Fibroblast of lung (primary cell): ENCODE results near the gene ZBTB16. TPM values are rescaled to one million over a fixed set of nuclear protein-coding genes. Genes with fewer than 3 reads are reported as not detected.

Source experiments
- DNase-seq, 2 donors: peaks; one replicate each; pipeline versions ENCODE4 v3.0.0 to v3.0.0-alpha.2; 2010; ENCODE audit warnings: low read depth in 2 of 2
- H2AFZ ChIP-seq: 2 replicates; pipeline ENCODE4 v1.5.1; 2012; ENCODE audit warnings: low read length, control low read depth, inconsistent platforms
- H3K27ac ChIP-seq: 2 replicates; pipeline ENCODE4 v1.5.1; 2011; ENCODE audit warnings: low read length, control low read depth; ENCODE audit not compliant: insufficient read depth
- H3K27me3 ChIP-seq: 2 replicates; pipeline ENCODE4 v1.5.1; 2011; ENCODE audit warnings: mild to moderate bottlenecking, low read length; ENCODE audit not compliant: control insufficient read depth, insufficient read depth
- H3K36me3 ChIP-seq: 2 replicates; pipeline ENCODE4 v1.5.1; 2011; ENCODE audit warnings: low read length; ENCODE audit not compliant: control insufficient read depth, insufficient read depth
- H3K4me1 ChIP-seq: 2 replicates; pipeline ENCODE4 v1.5.1; 2011; ENCODE audit warnings: low read length; ENCODE audit not compliant: control insufficient read depth, insufficient read depth; ENCODE audit errors: extremely low read depth
- H3K4me2 ChIP-seq: 2 replicates; pipeline ENCODE4 v1.5.1; 2011; ENCODE audit warnings: low read length, control low read depth; ENCODE audit not compliant: insufficient read depth; ENCODE audit errors: extremely low read depth
- H3K4me3 ChIP-seq, 4 experiments: fragments of 200-600 bp in 1 of 4; sonication (generic) in 1 of 4; replicated peaks in 1 of 4; 2 replicates each; pipeline ENCODE4 v1.5.1; 2011 to 2016; ENCODE audit warnings: low read length in 4 of 4, low read depth in 3 of 4, mild to moderate bottlenecking in 3 of 4, control low read depth in 2 of 4, inconsistent platforms in 1 of 4, mixed read lengths in 1 of 4; ENCODE audit not compliant: insufficient read depth in 1 of 4; ENCODE audit errors: control extremely low read depth in 1 of 4
- H3K79me2 ChIP-seq: 2 replicates; pipeline ENCODE4 v1.5.1; 2012; ENCODE audit warnings: mild to moderate bottlenecking, low read length, inconsistent platforms; ENCODE audit not compliant: control insufficient read depth, insufficient read depth
- H3K9ac ChIP-seq: 2 replicates; pipeline ENCODE4 v1.5.1; 2011; ENCODE audit warnings: mild to moderate bottlenecking, low read length, control low read depth; ENCODE audit not compliant: insufficient read depth
- H3K9me3 ChIP-seq: 2 replicates; pipeline ENCODE4 v1.5.1; 2012; ENCODE audit warnings: low read depth, low read length; ENCODE audit not compliant: control insufficient read depth, insufficient read depth
- H4K20me1 ChIP-seq: 2 replicates; pipeline ENCODE4 v1.5.1; 2011; ENCODE audit warnings: low read length; ENCODE audit not compliant: control insufficient read depth, insufficient read depth; ENCODE audit errors: extremely low read depth
- EZH2 ChIP-seq: IDR thresholded peaks from 2 replicates; pipeline ENCODE4 v1.5.1; 2012; ENCODE audit warnings: low read length, control low read depth, mild to moderate bottlenecking; ENCODE audit errors: missing control alignments
- polyA plus RNA-seq, 2 donors: library from polyadenylated mRNA; depleted of rRNA in 1 of 2; stranded (reverse) in 1 of 2; unstranded in 1 of 2; fragments of >200 nt; gene quantifications; 2 replicates each; pipeline ENCODE4 v1.2.1, GENCODE V29; 2011 to 2012; ENCODE audit warnings: missing spikeins in 1 of 2
- total RNA-seq: library from RNA; depleted of rRNA; stranded (reverse); fragments of >200 nt; gene quantifications from 2 replicates; pipeline ENCODE4 v1.2.1, GENCODE V29; 2014
- TF ChIP-seq, protein P1 (sequence below), 2 donors: IDR thresholded peaks in 1 of 2; conservative IDR thresholded peaks in 1 of 2; 1 replicate in 1 of 2; 2 replicates in 1 of 2; pipeline ENCODE4 v1.5.1; 2011 to 2012; ENCODE audit warnings: low read length in 2 of 2, control low read depth in 1 of 2, inconsistent platforms in 1 of 2, low read depth in 1 of 2, mild to moderate bottlenecking in 1 of 2

ZBTB16 gene
- total and polyA plus RNA-seq, 2 donors (not counting 1 experiment from before 2014, with no cell fraction given), result not detected

DNA sequence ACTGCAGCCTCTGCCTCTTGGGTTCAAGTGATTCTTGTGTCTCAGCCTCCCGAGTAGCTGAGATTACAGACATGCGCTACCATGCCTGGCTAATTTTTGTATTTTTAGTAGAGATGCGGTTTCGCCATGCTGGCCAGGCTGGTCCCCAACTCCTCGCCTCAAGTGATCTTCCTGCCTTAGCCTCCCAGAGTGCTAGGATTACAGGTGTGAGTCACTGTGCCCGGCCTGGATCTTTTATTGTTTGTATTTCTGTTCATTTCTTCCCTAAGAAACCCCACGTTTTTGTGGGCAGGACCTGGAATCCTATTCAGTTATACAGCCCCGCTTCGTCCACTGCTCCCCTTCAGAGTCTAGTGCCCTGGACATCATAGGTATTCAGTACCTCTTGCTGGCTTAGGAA, 28.7 kb downstream of the ZBTB16 start:
- H3K27ac ChIP-seq, result no peak overlapping the region
- TF ChIP-seq, protein P1, sequence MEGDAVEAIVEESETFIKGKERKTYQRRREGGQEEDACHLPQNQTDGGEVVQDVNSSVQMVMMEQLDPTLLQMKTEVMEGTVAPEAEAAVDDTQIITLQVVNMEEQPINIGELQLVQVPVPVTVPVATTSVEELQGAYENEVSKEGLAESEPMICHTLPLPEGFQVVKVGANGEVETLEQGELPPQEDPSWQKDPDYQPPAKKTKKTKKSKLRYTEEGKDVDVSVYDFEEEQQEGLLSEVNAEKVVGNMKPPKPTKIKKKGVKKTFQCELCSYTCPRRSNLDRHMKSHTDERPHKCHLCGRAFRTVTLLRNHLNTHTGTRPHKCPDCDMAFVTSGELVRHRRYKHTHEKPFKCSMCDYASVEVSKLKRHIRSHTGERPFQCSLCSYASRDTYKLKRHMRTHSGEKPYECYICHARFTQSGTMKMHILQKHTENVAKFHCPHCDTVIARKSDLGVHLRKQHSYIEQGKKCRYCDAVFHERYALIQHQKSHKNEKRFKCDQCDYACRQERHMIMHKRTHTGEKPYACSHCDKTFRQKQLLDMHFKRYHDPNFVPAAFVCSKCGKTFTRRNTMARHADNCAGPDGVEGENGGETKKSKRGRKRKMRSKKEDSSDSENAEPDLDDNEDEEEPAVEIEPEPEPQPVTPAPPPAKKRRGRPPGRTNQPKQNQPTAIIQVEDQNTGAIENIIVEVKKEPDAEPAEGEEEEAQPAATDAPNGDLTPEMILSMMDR (conservative IDR thresholded peaks at IDR 0.05 in 1 of 2, IDR thresholded peaks at IDR 0.05 in 1 of 2; ENCODE audit: low read depth in 1 of 2, low read length in 2 of 2), result no peak
- TF ChIP-seq EZH2, result no peak
- no peaks in the 10 kb centered on the region for H3K27me3 ChIP-seq
- no peaks in the 10 kb centered on the region for H3K36me3 ChIP-seq
- no peak overlapping the region for H3K4me3 ChIP-seq
- DNase-seq, result no peak
- no peaks in the 10 kb centered on the region for H4K20me1 ChIP-seq
- no peak overlapping the region for H3K4me2 ChIP-seq
- no peaks in the 10 kb centered on the region for H3K79me2 ChIP-seq
- H3K4me1 ChIP-seq, result no peaks in the 10 kb centered on the region
- no peaks in the 10 kb centered on the region for H3K9me3 ChIP-seq
- H2AFZ ChIP-seq, result no peak overlapping the region
- no peak overlapping the region for H3K9ac ChIP-seq

DNA sequence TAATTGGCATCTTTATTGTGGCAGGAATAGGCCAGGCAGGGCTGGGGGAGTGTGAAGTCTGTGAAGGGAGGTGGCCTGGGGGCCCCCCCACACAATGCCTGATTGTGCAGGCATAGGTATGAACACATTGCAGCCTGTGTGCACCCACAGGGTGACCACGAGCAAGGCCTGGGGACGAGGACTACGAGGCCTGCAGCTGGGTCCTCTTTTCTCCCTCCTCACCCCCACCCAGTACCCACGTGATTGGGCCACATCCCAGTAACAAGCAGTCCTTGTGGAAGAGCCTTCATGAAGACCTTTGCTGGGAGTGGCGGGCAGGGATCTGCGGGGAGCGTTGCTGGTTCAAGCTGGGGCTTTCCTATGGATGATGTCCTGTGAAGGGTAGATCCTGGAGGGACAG, 29.3 kb downstream of the ZBTB16 start:
- H3K4me2 ChIP-seq, result no peak overlapping the region

DNA sequence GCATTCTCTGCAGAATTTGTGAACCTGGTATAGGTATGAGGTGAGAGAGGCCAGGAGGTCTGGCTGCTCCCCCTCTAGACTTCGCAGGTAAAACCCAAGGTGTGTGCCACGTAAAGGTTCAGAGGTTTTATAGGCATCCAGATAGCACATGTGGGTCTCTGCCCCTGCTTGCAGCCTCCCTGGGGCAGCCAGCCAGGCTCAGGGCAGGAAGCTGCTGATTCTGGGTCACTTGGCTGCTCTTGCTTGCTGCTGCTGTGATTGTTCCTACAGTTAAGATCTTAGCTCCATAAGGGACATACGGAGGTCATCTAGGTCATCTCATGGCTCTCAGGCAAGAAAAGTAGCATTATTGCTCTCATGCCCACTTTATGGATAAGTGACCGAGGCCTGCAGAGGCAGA, 30.2 kb downstream of the ZBTB16 start:
- H3K9ac ChIP-seq, result no peak overlapping the region
- H3K79me2 ChIP-seq, result no peaks in the 10 kb centered on the region
- no peaks in the 10 kb centered on the region for H3K4me1 ChIP-seq
- no peak overlapping the region for H2AFZ ChIP-seq
- DNase-seq, result no peak
- no peak overlapping the region for H3K4me2 ChIP-seq
- no peak overlapping the region for H3K27ac ChIP-seq
- H3K9me3 ChIP-seq, result no peaks in the 10 kb centered on the region
- H3K27me3 ChIP-seq, result no peaks in the 10 kb centered on the region
- no peaks in the 10 kb centered on the region for H3K36me3 ChIP-seq
- no peak overlapping the region for H3K4me3 ChIP-seq
- no peak for TF ChIP-seq EZH2
- TF ChIP-seq, protein P1 (conservative IDR thresholded peaks at IDR 0.05 in 1 of 2, IDR thresholded peaks at IDR 0.05 in 1 of 2; ENCODE audit: low read depth in 1 of 2, low read length in 2 of 2), result no peak
- no peaks in the 10 kb centered on the region for H4K20me1 ChIP-seq

More for the DNA sequence above, 29.3 kb downstream of the ZBTB16 start:
- no peak for DNase-seq
- Histone ChIP-seq H3K9me3 (no peaks in the 10 kb centered on the region), H3K4me1 (no peaks in the 10 kb centered on the region), H2AFZ (no peak overlapping the region), H3K36me3 (no peaks in the 10 kb centered on the region), H3K27me3 (no peaks in the 10 kb centered on the region), H3K9ac (no peak overlapping the region), H3K27ac (no peak overlapping the region), H3K4me3 (no peak overlapping the region), H4K20me1 (no peaks in the 10 kb centered on the region), H3K79me2 (no peaks in the 10 kb centered on the region)
- TF ChIP-seq EZH2, result no peak
- TF ChIP-seq, protein P1 (conservative IDR thresholded peaks at IDR 0.05 in 1 of 2, IDR thresholded peaks at IDR 0.05 in 1 of 2; ENCODE audit: low read depth in 1 of 2, low read length in 2 of 2), result no peak
